GM12878 (cell line): ENCODE data around the gene DNAJC2. TPM values are rescaled to one million over a fixed set of nuclear protein-coding genes. Genes with fewer than 3 reads are reported as not detected.

Experiments
- ATF7 ChIP-seq: fragments of 450-650 bp; IDR thresholded peaks from 2 replicates; pipeline ENCODE4 v1.6.1; 2016; ENCODE audit warnings: low read depth, mild to moderate bottlenecking
- BRCA1 ChIP-seq: IDR thresholded peaks from 2 replicates; pipeline ENCODE4 v1.6.1; 2011; ENCODE audit warnings: low read depth, low read length, improper control_type of control experiment
- CBFB ChIP-seq: IDR thresholded peaks from 2 replicates; pipeline ENCODE4 v1.6.1; 2016; ENCODE audit warnings: antibody characterized with exemption, low read depth
- CHD2 ChIP-seq: IDR thresholded peaks from 2 replicates; pipeline ENCODE4 v1.6.1; 2011; ENCODE audit warnings: low read depth, low read length, improper control_type of control experiment, borderline replicate concordance
- CREM ChIP-seq: IDR thresholded peaks from 2 replicates; pipeline ENCODE4 v1.6.1; 2014; ENCODE audit warnings: antibody characterized with exemption, low read depth
- ETV6 ChIP-seq, 2 experiments: fragments of 450-650 bp in 1 of 2; IDR thresholded peaks in 1 of 2; conservative IDR thresholded peaks in 1 of 2; 2 replicates each; pipeline ENCODE4 v1.6.1; 2014; ENCODE audit warnings: antibody characterized with exemption in 1 of 2, borderline replicate concordance in 1 of 2, low read depth in 1 of 2, mild to moderate bottlenecking in 1 of 2, moderate library complexity in 1 of 2
- KLF5 ChIP-seq: fragments of 450-650 bp; IDR thresholded peaks from 2 replicates; pipeline ENCODE4 v1.6.1; 2014; ENCODE audit warnings: mild to moderate bottlenecking; ENCODE audit not compliant: partially characterized antibody
- LARP7 ChIP-seq: fragments of 450-650 bp; IDR thresholded peaks from 2 replicates; pipeline ENCODE4 v1.6.1; 2017; ENCODE audit warnings: mild to moderate bottlenecking
- MYC ChIP-seq: IDR thresholded peaks from 2 replicates; pipeline ENCODE4 v1.6.1; 2011; ENCODE audit warnings: mild to moderate bottlenecking, low read length, moderate library complexity, inconsistent platforms; ENCODE audit not compliant: insufficient read depth, insufficient replicate concordance, insufficient read length, severe bottlenecking
- NR2C2 ChIP-seq: IDR thresholded peaks from 2 replicates; pipeline ENCODE4 v1.6.1; 2011; ENCODE audit warnings: borderline replicate concordance, low read depth; ENCODE audit not compliant: control insufficient read depth, insufficient read length
- NR2F1 ChIP-seq: fragments of 450-650 bp; conservative IDR thresholded peaks from 2 replicates; pipeline ENCODE4 v1.6.1; 2017; ENCODE audit warnings: mild to moderate bottlenecking
- RAD21 ChIP-seq: IDR thresholded peaks from 2 replicates; pipeline ENCODE4 v1.6.1; 2011; ENCODE audit warnings: mild to moderate bottlenecking, low read depth, low read length, moderate library complexity; ENCODE audit not compliant: insufficient read depth
- SIX5 ChIP-seq: IDR thresholded peaks from 2 replicates; pipeline ENCODE4 v1.6.1; 2011; ENCODE audit warnings: mild to moderate bottlenecking, low read depth, low read length, moderate library complexity; ENCODE audit not compliant: severe bottlenecking
- SMAD1 ChIP-seq: fragments of 450-650 bp; IDR thresholded peaks from 2 replicates; pipeline ENCODE4 v1.6.1; 2018; ENCODE audit warnings: mild to moderate bottlenecking, low read depth; ENCODE audit not compliant: partially characterized antibody
- SMC3 ChIP-seq: IDR thresholded peaks from 2 replicates; pipeline ENCODE4 v1.6.1; 2011; ENCODE audit warnings: low read length, improper control_type of control experiment, borderline replicate concordance
- STAT3 ChIP-seq: IDR thresholded peaks from 2 replicates; pipeline ENCODE4 v1.6.1; 2011; ENCODE audit warnings: low read depth, low read length, improper control_type of control experiment
- TBL1XR1 ChIP-seq: IDR thresholded peaks from 2 replicates; pipeline ENCODE4 v1.6.1; 2012; ENCODE audit warnings: low read depth, low read length, improper control_type of control experiment
- polyA plus RNA-seq, 11 experiments: library from polyadenylated mRNA; depleted of rRNA in 4 of 11; unstranded in 6 of 11; stranded (reverse) in 5 of 11; fragments of >200 nt; fragmentation: Nextera tagmentation in 4 of 11; fragmentation: Illumina TruSeq in 1 of 11; extraction: Ambion mirVana in 4 of 11; extraction: Trizol in 1 of 11; gene quantifications; 1 replicate in 1 of 11; 2 replicates in 10 of 11; pipeline versions ENCODE4 v1.2.1 to v1.2.3, GENCODE V29; 2011 to 2016; ENCODE audit warnings: inconsistent platforms in 2 of 11, missing spikeins in 2 of 11, low read depth in 1 of 11
- total RNA-seq, 4 experiments: library from RNA; depleted of rRNA in 3 of 4; stranded (reverse); fragments of >200 nt in 3 of 4; fragmentation: Illumina TruSeq in 1 of 4; extraction: Trizol in 1 of 4; gene quantifications; 2 replicates each; pipeline versions ENCODE4 v1.2.1 to v1.2.3, GENCODE V29; 2013 to 2021
- TF ChIP-seq, protein P1 (sequence below): IDR thresholded peaks from 2 replicates; pipeline ENCODE4 v1.6.1; 2012; ENCODE audit warnings: mild to moderate bottlenecking, low read depth, low read length
- TF ChIP-seq, protein P2 (sequence below): fragments of 450-650 bp; IDR thresholded peaks from 2 replicates; pipeline ENCODE4 v1.6.1; 2016; ENCODE audit warnings: mild to moderate bottlenecking
- TF ChIP-seq, protein P3 (sequence below): IDR thresholded peaks from 2 replicates; pipeline ENCODE4 v1.6.1; 2012; ENCODE audit warnings: low read depth, low read length, improper control_type of control experiment
- TF ChIP-seq, protein P4 (sequence below): fragments of 450-650 bp; IDR thresholded peaks from 2 replicates; pipeline ENCODE4 v1.6.1; 2016; ENCODE audit warnings: mild to moderate bottlenecking

The DNAJC2 gene
- total and polyA plus RNA-seq, 10 of the 15 experiments (the other 5 are each of a cell fraction or from before 2014, with no cell fraction given) = 18.2 to 63.1 (median 30.6) TPM

DNA sequence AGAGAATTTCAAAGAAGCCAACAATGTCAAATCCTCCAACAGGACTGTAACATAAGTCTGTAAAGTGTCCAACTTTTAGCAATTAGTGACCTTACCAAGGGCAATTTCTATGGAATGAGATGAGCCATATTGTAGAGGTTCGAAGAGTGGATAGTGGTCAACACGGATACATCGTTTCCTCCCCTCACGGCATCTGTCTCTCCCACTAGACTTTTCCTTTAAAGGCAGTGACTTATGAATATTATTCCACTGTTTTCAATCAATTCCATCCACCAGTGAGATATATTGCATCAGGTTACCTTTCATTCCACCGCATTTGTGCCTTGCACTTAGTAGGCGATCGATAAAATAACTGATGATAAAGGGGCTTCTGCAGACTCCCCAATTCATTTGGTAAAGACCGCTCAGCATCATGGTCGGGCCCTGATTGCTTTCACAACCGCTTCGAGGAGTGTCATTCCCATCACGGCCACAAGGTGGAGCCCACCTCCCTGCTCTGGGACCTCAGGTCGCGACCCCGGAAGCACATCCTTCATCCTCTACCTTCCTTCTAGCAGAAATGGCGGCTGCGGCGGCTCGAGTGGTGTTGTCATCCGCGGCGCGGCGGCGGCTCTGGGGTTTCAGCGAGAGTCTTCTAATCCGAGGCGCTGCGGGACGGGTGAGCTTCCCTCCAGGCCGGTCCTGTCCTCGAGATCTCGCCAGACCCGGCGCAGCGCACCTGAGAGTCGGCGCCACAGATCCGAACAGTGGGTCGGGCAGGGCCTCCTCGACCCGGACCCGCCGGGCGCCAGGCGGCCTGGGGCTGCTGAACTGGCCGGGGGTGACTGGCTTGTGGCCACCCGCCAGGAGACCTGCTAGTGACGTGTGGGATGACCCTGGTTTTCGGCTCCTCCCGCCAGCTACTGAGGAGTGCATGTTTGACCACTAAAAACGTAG, 47.4 kb downstream of the DNAJC2 start, which contains the start of gene PMPCB (continued):
- TF ChIP-seq MYC (no peak), NR2F1 (peak; percentile 99), LARP7 (peak; percentile 72; the same call in 1 of the 2 replicates), SIX5 (peak; percentile 48), ETV6 (conservative IDR thresholded peaks at IDR 0.05 in 1 of 2, IDR thresholded peaks at IDR 0.05 in 1 of 2; ENCODE audit: borderline replicate concordance in 1 of 2, low read depth in 1 of 2) (0 out of 4 replicates have a peak, but pooled peaks of 1 of the 2 experiments have one; percentile 29), KLF5 (peak; percentile 85), TBL1XR1 (peak; percentile 90), CHD2 (peak; percentile 62; the same call in 1 of the 2 replicates), RAD21 (peak; percentile 79), ATF7 (peak; percentile 51; the same call in 1 of the 2 replicates), CREM (peak; percentile 60), NR2C2 (peak; percentile 91), BRCA1 (no peak), STAT3 (no peak), SMC3 (peak; percentile 86), SMAD1 (peak; percentile 24), CBFB (0 out of 2 replicates have a peak, but pooled peaks have one; percentile 53)
- TF ChIP-seq, protein P1, sequence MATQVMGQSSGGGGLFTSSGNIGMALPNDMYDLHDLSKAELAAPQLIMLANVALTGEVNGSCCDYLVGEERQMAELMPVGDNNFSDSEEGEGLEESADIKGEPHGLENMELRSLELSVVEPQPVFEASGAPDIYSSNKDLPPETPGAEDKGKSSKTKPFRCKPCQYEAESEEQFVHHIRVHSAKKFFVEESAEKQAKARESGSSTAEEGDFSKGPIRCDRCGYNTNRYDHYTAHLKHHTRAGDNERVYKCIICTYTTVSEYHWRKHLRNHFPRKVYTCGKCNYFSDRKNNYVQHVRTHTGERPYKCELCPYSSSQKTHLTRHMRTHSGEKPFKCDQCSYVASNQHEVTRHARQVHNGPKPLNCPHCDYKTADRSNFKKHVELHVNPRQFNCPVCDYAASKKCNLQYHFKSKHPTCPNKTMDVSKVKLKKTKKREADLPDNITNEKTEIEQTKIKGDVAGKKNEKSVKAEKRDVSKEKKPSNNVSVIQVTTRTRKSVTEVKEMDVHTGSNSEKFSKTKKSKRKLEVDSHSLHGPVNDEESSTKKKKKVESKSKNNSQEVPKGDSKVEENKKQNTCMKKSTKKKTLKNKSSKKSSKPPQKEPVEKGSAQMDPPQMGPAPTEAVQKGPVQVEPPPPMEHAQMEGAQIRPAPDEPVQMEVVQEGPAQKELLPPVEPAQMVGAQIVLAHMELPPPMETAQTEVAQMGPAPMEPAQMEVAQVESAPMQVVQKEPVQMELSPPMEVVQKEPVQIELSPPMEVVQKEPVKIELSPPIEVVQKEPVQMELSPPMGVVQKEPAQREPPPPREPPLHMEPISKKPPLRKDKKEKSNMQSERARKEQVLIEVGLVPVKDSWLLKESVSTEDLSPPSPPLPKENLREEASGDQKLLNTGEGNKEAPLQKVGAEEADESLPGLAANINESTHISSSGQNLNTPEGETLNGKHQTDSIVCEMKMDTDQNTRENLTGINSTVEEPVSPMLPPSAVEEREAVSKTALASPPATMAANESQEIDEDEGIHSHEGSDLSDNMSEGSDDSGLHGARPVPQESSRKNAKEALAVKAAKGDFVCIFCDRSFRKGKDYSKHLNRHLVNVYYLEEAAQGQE = no peak
- TF ChIP-seq, protein P2, sequence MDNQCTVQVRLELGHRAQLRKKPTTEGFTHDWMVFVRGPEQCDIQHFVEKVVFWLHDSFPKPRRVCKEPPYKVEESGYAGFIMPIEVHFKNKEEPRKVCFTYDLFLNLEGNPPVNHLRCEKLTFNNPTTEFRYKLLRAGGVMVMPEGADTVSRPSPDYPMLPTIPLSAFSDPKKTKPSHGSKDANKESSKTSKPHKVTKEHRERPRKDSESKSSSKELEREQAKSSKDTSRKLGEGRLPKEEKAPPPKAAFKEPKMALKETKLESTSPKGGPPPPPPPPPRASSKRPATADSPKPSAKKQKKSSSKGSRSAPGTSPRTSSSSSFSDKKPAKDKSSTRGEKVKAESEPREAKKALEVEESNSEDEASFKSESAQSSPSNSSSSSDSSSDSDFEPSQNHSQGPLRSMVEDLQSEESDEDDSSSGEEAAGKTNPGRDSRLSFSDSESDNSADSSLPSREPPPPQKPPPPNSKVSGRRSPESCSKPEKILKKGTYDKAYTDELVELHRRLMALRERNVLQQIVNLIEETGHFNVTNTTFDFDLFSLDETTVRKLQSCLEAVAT = peak; percentile 59; the same call in 1 of the 2 replicates
- TF ChIP-seq, protein P3, sequence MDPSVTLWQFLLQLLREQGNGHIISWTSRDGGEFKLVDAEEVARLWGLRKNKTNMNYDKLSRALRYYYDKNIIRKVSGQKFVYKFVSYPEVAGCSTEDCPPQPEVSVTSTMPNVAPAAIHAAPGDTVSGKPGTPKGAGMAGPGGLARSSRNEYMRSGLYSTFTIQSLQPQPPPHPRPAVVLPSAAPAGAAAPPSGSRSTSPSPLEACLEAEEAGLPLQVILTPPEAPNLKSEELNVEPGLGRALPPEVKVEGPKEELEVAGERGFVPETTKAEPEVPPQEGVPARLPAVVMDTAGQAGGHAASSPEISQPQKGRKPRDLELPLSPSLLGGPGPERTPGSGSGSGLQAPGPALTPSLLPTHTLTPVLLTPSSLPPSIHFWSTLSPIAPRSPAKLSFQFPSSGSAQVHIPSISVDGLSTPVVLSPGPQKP = 0 out of 2 replicates have a peak, but pooled peaks have one; percentile 39
- TF ChIP-seq, protein P4, sequence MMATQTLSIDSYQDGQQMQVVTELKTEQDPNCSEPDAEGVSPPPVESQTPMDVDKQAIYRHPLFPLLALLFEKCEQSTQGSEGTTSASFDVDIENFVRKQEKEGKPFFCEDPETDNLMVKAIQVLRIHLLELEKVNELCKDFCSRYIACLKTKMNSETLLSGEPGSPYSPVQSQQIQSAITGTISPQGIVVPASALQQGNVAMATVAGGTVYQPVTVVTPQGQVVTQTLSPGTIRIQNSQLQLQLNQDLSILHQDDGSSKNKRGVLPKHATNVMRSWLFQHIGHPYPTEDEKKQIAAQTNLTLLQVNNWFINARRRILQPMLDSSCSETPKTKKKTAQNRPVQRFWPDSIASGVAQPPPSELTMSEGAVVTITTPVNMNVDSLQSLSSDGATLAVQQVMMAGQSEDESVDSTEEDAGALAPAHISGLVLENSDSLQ = peak; percentile 41
